ENCODE measurements around the gene TRIM52. TPM values are rescaled to one million over a fixed set of nuclear protein-coding genes. Genes with fewer than 3 reads are reported as not detected.

The TRIM52 gene
- total and polyA plus RNA-seq, 2 of the 13 experiments (the other 11 are each of a cell fraction or from before 2014, with no cell fraction given): 7.2 to 11.6 TPM

DNA sequence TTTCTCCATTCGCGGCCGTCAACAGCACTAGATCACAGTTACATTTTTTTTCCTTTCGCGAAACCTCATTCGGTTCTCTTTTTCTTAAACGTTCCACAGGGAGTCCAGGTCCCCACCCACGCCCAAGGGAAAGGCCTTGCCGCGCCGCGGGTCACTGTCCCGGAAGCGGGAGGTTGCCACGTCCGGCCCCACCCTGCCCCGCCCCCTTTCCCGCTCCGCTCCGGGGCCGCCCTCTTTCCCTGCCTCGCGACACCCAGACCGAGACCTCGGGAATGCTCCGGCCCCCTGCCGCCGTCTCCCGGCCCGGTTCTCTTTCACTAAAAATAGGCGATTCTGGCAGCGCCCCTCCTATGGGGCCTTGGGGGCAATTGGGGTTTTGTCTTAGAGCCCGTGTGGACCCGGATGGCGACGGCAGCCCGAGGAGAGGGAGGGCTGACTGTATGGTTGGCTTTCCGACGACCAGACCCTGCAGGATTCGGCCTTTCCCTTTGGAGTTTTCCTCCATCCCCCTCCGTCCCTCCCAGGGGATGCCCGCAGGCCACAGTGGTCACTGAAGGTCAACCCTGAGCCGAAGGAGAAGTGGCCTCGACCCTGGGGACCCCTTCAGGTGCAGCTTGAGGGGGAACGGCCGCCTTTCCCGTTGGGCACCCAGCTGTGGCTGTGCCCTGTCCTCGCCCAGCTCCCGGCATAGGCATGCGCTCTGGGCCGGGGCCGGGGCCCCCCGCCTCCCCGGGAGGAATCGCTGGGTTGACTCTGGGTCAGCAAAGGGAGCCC, 14.5 kb downstream of the TRIM52 start (continued):
- TF ChIP-seq ZNF724P (CRISPR knock-in tag; IDR thresholded peaks at IDR 0.05; ENCODE audit: borderline replicate concordance) (no peak; the same call in 1 of the 2 replicates), ZKSCAN8 (CRISPR knock-in tag; IDR thresholded peaks at IDR 0.05; ENCODE audit: borderline replicate concordance) (no peak), DNMT1 (CRISPR knock-in tag; IDR thresholded peaks at IDR 0.05) (no peak), TEAD3 (CRISPR knock-in tag; optimal IDR thresholded peaks at IDR 0.05; ENCODE audit: borderline replicate concordance) (peak; percentile 6), ZNF614 (CRISPR knock-in tag; IDR thresholded peaks at IDR 0.05; ENCODE audit: borderline replicate concordance) (no peak), ZSCAN9 (CRISPR knock-in tag; IDR thresholded peaks at IDR 0.05; ENCODE audit: borderline replicate concordance) (no peak), CHD4 (IDR thresholded peaks at IDR 0.05; ENCODE audit: borderline replicate concordance, low read length) (no peak), CCDC6 (CRISPR knock-in tag; IDR thresholded peaks at IDR 0.05) (no peak), ZNF12 (CRISPR knock-in tag; IDR thresholded peaks at IDR 0.05) (peak; percentile 15; the same call in 1 of the 2 replicates), YEATS4 (CRISPR knock-in tag; IDR thresholded peaks at IDR 0.05; ENCODE audit: borderline replicate concordance) (peak; percentile 75; the same call in 1 of the 2 replicates), SIN3B (IDR thresholded peaks at IDR 0.05; ENCODE audit: low read length) (no peak), SMARCE1 (IDR thresholded peaks at IDR 0.05; ENCODE audit: borderline replicate concordance) (no peak), ATAD3A (CRISPR knock-in tag; IDR thresholded peaks at IDR 0.05) (no peak), BRCA1 (CRISPR knock-in tag; IDR thresholded peaks at IDR 0.05) (no peak; the same call in 1 of the 2 replicates), NPAS2 (CRISPR knock-in tag; IDR thresholded peaks at IDR 0.05; ENCODE audit: borderline replicate concordance) (no peak), ZNF350 (CRISPR knock-in tag; IDR thresholded peaks at IDR 0.05; ENCODE audit: borderline replicate concordance, low read depth) (0 out of 2 replicates have a peak, but pooled peaks have one; percentile 45), KDM6A (CRISPR knock-in tag; IDR thresholded peaks at IDR 0.05; ENCODE audit: low read depth) (no peak), ZFP37 (CRISPR knock-in tag; IDR thresholded peaks at IDR 0.05; ENCODE audit: borderline replicate concordance) (no peak; the same call in 1 of the 2 replicates), RARG (CRISPR knock-in tag; IDR thresholded peaks at IDR 0.05; ENCODE audit: low read depth) (no peak; the same call in 1 of the 2 replicates), ZNF253 (CRISPR knock-in tag; IDR thresholded peaks at IDR 0.05; ENCODE audit: borderline replicate concordance) (no peak), ZNF841 (CRISPR knock-in tag; IDR thresholded peaks at IDR 0.05; ENCODE audit: borderline replicate concordance) (no peak)
- TF ChIP-seq, protein P1, sequence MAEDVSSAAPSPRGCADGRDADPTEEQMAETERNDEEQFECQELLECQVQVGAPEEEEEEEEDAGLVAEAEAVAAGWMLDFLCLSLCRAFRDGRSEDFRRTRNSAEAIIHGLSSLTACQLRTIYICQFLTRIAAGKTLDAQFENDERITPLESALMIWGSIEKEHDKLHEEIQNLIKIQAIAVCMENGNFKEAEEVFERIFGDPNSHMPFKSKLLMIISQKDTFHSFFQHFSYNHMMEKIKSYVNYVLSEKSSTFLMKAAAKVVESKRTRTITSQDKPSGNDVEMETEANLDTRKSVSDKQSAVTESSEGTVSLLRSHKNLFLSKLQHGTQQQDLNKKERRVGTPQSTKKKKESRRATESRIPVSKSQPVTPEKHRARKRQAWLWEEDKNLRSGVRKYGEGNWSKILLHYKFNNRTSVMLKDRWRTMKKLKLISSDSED (CRISPR knock-in tag; IDR thresholded peaks at IDR 0.05): no peak
- TF ChIP-seq, protein P2, sequence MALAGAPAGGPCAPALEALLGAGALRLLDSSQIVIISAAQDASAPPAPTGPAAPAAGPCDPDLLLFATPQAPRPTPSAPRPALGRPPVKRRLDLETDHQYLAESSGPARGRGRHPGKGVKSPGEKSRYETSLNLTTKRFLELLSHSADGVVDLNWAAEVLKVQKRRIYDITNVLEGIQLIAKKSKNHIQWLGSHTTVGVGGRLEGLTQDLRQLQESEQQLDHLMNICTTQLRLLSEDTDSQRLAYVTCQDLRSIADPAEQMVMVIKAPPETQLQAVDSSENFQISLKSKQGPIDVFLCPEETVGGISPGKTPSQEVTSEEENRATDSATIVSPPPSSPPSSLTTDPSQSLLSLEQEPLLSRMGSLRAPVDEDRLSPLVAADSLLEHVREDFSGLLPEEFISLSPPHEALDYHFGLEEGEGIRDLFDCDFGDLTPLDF (CRISPR knock-in tag; IDR thresholded peaks at IDR 0.05): peak; percentile 62
- TF ChIP-seq, protein P3, sequence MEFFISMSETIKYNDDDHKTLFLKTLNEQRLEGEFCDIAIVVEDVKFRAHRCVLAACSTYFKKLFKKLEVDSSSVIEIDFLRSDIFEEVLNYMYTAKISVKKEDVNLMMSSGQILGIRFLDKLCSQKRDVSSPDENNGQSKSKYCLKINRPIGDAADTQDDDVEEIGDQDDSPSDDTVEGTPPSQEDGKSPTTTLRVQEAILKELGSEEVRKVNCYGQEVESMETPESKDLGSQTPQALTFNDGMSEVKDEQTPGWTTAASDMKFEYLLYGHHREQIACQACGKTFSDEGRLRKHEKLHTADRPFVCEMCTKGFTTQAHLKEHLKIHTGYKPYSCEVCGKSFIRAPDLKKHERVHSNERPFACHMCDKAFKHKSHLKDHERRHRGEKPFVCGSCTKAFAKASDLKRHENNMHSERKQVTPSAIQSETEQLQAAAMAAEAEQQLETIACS (CRISPR knock-in tag; IDR thresholded peaks at IDR 0.05): no peak
- TF ChIP-seq, protein P4, sequence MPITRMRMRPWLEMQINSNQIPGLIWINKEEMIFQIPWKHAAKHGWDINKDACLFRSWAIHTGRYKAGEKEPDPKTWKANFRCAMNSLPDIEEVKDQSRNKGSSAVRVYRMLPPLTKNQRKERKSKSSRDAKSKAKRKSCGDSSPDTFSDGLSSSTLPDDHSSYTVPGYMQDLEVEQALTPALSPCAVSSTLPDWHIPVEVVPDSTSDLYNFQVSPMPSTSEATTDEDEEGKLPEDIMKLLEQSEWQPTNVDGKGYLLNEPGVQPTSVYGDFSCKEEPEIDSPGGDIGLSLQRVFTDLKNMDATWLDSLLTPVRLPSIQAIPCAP (CRISPR knock-in tag; IDR thresholded peaks at IDR 0.05; ENCODE audit: low read depth): 0 out of 2 replicates have a peak, but pooled peaks have one; percentile 71
- TF ChIP-seq, protein P5, sequence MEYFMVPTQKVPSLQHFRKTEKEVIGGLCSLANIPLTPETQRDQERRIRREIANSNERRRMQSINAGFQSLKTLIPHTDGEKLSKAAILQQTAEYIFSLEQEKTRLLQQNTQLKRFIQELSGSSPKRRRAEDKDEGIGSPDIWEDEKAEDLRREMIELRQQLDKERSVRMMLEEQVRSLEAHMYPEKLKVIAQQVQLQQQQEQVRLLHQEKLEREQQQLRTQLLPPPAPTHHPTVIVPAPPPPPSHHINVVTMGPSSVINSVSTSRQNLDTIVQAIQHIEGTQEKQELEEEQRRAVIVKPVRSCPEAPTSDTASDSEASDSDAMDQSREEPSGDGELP (IDR thresholded peaks at IDR 0.05; ENCODE audit: borderline replicate concordance, low read depth): 0 out of 2 replicates have a peak, but pooled peaks have one; percentile 38

Measured in HepG2 (cell line).